HepG2 (cell line): ENCODE data around the gene CNMD. TPM values are rescaled to one million over a fixed set of nuclear protein-coding genes. Genes with fewer than 3 reads are reported as not detected.

ENCODE experiments used
- ATAC-seq: fragments of 200-7000 bp; cut with Tn5 transposase; 3 replicates; pipeline ENCODE4 v1.9.1; 2020; ENCODE audit warnings: mild to moderate bottlenecking, moderate library complexity
- BruUV-seq: library from RNA; stranded (reverse); fragments of 400-500 nt; replicated peaks from 2 replicates; lab custom pipeline; 2021; lab: Mats Ljungman, UMichigan
- CTCF ChIA-PET: fragments of 300-600 bp; formaldehyde crosslinking; extraction: SDS; loops from one replicate; lab custom pipeline; 2021; ENCODE audit warnings: low total read pairs, inconsistent platforms, low intra/inter-chr PET ratio; lab: Yijun Ruan, JAX
- POLR2A ChIA-PET: fragments of 350-600 bp; sonication (Branson Sonifier 250); formaldehyde crosslinking; loops from one replicate; lab custom pipeline; 2020; ENCODE audit warnings: antibody characterized with exemption, inconsistent platforms; lab: Yijun Ruan, JAX
- DNase-seq: peaks from one replicate; pipeline ENCODE4 v3.0.0-alpha.2; 2015; ENCODE audit warnings: low spot score
- FAIRE-seq: peaks from 3 replicates; lab custom pipeline; 2011; peaks lifted over from hg19 to GRCh38; lab: Jason Lieb, UNC
- H2AFZ ChIP-seq: one replicate; pipeline ENCODE4 v1.6.1; 2011; ENCODE audit warnings: low read length, inconsistent platforms
- H3K27ac ChIP-seq: fragments of 300-600 bp; 3 replicates; pipeline ENCODE4 v1.8.0; 2011; ENCODE audit warnings: mixed run types, mild to moderate bottlenecking, mixed read lengths, low read length, inconsistent platforms; ENCODE audit not compliant: insufficient read depth; ENCODE audit errors: extremely low read length
- H3K27me3 ChIP-seq, 2 experiments: fragments of 200-600 bp in 1 of 2; 2 replicates in 1 of 2; 3 replicates in 1 of 2; pipeline versions ENCODE4 v1.6.0 to v1.8.0; 2011; ENCODE audit warnings: low read length in 2 of 2, mild to moderate bottlenecking in 2 of 2, moderate library complexity in 2 of 2, inconsistent platforms in 1 of 2; ENCODE audit not compliant: insufficient read depth in 2 of 2, control insufficient read depth in 1 of 2
- H3K36me3 ChIP-seq, 2 experiments: fragments of 200-600 bp in 1 of 2; replicated peaks in 1 of 2; 2 replicates in 1 of 2; 3 replicates in 1 of 2; pipeline versions ENCODE4 v1.5.1 to v1.8.0; 2011; ENCODE audit warnings: low read length in 2 of 2, inconsistent platforms in 1 of 2; ENCODE audit not compliant: insufficient read depth in 2 of 2, control insufficient read depth in 1 of 2
- H3K4me1 ChIP-seq: 2 replicates; pipeline ENCODE4 v1.5.1; 2012; ENCODE audit warnings: low read length, inconsistent platforms; ENCODE audit not compliant: insufficient read depth
- H3K4me2 ChIP-seq: 2 replicates; pipeline ENCODE4 v1.6.0; 2011; ENCODE audit warnings: low read depth, low read length, inconsistent platforms
- H3K4me3 ChIP-seq, 3 experiments: fragments of 200-600 bp in 1 of 3; sonication (generic), shearing (Covaris generic) in 1 of 3; replicated peaks in 1 of 3; 2 replicates each; pipeline ENCODE4 v1.5.1; 2011 to 2016; ENCODE audit warnings: low read length in 3 of 3, inconsistent platforms in 2 of 3, low read depth in 2 of 3, mild to moderate bottlenecking in 2 of 3, control low read depth in 1 of 3, mixed read lengths in 1 of 3; ENCODE audit not compliant: insufficient read depth in 1 of 3
- H3K79me2 ChIP-seq: one replicate; pipeline ENCODE4 v1.6.1; 2011; ENCODE audit warnings: low read length, inconsistent platforms; ENCODE audit not compliant: insufficient read depth
- H3K9ac ChIP-seq: 2 replicates; pipeline ENCODE4 v1.6.0; 2011; ENCODE audit warnings: mild to moderate bottlenecking, low read depth, low read length, inconsistent platforms; ENCODE audit not compliant: insufficient read depth
- H3K9me3 ChIP-seq: 2 replicates; pipeline ENCODE4 v1.5.1; 2012; ENCODE audit warnings: mild to moderate bottlenecking, low read length
- H4K20me1 ChIP-seq: 2 replicates; pipeline ENCODE4 v1.6.0; 2011; ENCODE audit warnings: inconsistent platforms, mild to moderate bottlenecking, low read length, moderate library complexity; ENCODE audit not compliant: insufficient read depth
- CTCF ChIP-seq: sonication (generic); formaldehyde crosslinking; IDR thresholded peaks from 2 replicates; pipeline ENCODE4 v1.5.0; 2020; ENCODE audit warnings: mild to moderate bottlenecking, missing genetic modification reagents, moderate library complexity
- DMTF1 ChIP-seq: sonication (generic); formaldehyde crosslinking; IDR thresholded peaks from 2 replicates; pipeline ENCODE4 v1.4.0; 2020; ENCODE audit warnings: mild to moderate bottlenecking, missing genetic modification reagents
- GATAD2A ChIP-seq: IDR thresholded peaks from 2 replicates; pipeline ENCODE4 v1.6.1; 2016
- JUNB ChIP-seq: sonication (generic); formaldehyde crosslinking; IDR thresholded peaks from 2 replicates; pipeline ENCODE4 v1.8.0; 2022; ENCODE audit warnings: missing genetic modification reagents, mild to moderate bottlenecking, borderline replicate concordance
- MYC ChIP-seq: sonication (generic); formaldehyde crosslinking; IDR thresholded peaks from 2 replicates; pipeline ENCODE4 v1.9.0; 2021; ENCODE audit warnings: missing genetic modification reagents, borderline replicate concordance
- SMARCE1 ChIP-seq: fragments of 450-650 bp; IDR thresholded peaks from 2 replicates; pipeline ENCODE4 v1.6.1; 2017; ENCODE audit warnings: borderline replicate concordance
- SMC3 ChIP-seq: IDR thresholded peaks from 2 replicates; pipeline ENCODE4 v1.6.1; 2011; ENCODE audit warnings: low read length, improper control_type of control experiment
- STAG1 ChIP-seq: sonication (generic); formaldehyde crosslinking; IDR thresholded peaks from 2 replicates; pipeline ENCODE4 v1.4.0; 2020; ENCODE audit warnings: missing genetic modification reagents
- TBX3 ChIP-seq: fragments of 450-650 bp; IDR thresholded peaks from 2 replicates; pipeline ENCODE4 v1.6.1; 2017; ENCODE audit warnings: antibody characterized with exemption, mild to moderate bottlenecking, inconsistent platforms, borderline replicate concordance
- YEATS4 ChIP-seq: sonication (generic); formaldehyde crosslinking; IDR thresholded peaks from 2 replicates; pipeline ENCODE4 v1.4.0; 2020; ENCODE audit warnings: missing genetic modification reagents, borderline replicate concordance
- ZBTB39 ChIP-seq: sonication (generic); formaldehyde crosslinking; IDR thresholded peaks from 2 replicates; pipeline ENCODE4 v1.5.0; 2020; ENCODE audit warnings: missing genetic modification reagents
- ZNF616 ChIP-seq: sonication (generic); formaldehyde crosslinking; IDR thresholded peaks from 2 replicates; pipeline ENCODE4 v1.5.0; 2020; ENCODE audit warnings: low read depth, mild to moderate bottlenecking, missing genetic modification reagents
- ZNF7 ChIP-seq: IDR thresholded peaks from 2 replicates; pipeline ENCODE4 v1.6.1; 2016; ENCODE audit warnings: missing biosample characterization, missing genetic modification reagents
- in situ Hi-C: cut with HindIII; loops from 2 replicates; pipeline ENCODE4 v1.10.0; 2017; ENCODE audit warnings: low pct_unique_long_range_greater_than_20kb; ENCODE audit not compliant: extremely low pct_ligation_motif_present
- intact Hi-C: fragments of 100-400 bp; cut with micrococcal nuclease; formaldehyde crosslinking; loops from one replicate; pipeline ENCODE4 v1.10.0; 2022; ENCODE audit not compliant: unreplicated experiment
- polyA plus RNA-seq, 8 experiments: library from polyadenylated mRNA; depleted of rRNA in 3 of 8; stranded (reverse) in 7 of 8; unstranded in 1 of 8; fragments of >200 nt; fragmentation: Illumina TruSeq in 4 of 8; extraction: Trizol in 4 of 8; gene quantifications; 2 replicates each; pipeline versions ENCODE4 v1.2.1 to v1.2.3, GENCODE V29; 2011 to 2016; ENCODE audit warnings: low read depth in 4 of 8, missing spikeins in 1 of 8, mixed read lengths in 1 of 8; ENCODE audit not compliant: insufficient read depth in 1 of 8
- total RNA-seq, 5 experiments: library from RNA; depleted of rRNA; stranded (reverse); fragments of >200 nt; fragmentation: Illumina TruSeq; extraction: Trizol; gene quantifications; 2 replicates each; pipeline ENCODE4 v1.2.3, GENCODE V29; 2016; ENCODE audit warnings: low read depth in 1 of 5

CNMD gene
- total and polyA plus RNA-seq, 2 of the 13 experiments (the other 11 are each of a cell fraction or from before 2014, with no cell fraction given), result not detected

- TF ChIP-seq DMTF1 (CRISPR knock-in tag) (no peak), ZBTB39 (no peak), MYC (no peak), ZNF616 (CRISPR knock-in tag) (no peak), SMARCE1 (no peak), ZNF7 (CRISPR knock-in tag) (no peak), YEATS4 (CRISPR knock-in tag) (no peak), TBX3 (no peak), JUNB (no peak)
These were observed 69.9 kb downstream of the CNMD start (continued) for GRCh38 chr13:52669677-52670076.

GRCh38 chr13:52665325-52665724 is 74.3 kb downstream of the CNMD start:
- DNase-seq, result peak; percentile 15
- in situ Hi-C loops, result no loop called here
- no peak for ATAC-seq

More at GRCh38 chr13:52665325-52665724, 74.3 kb downstream of the CNMD start:
- intact Hi-C loops, result loop anchor here (1.0 to 5.0 kb wide), 2 partner anchors 72 to 144 kb away; partner anchors contain the start of gene CNMD
- Histone ChIP-seq H3K4me1 (no peaks in the 10 kb centered on the region), H2AFZ (no peak overlapping the region), H3K36me3 (peaks cover 4 to 68% of the 10 kb centered on the region in 2 experiments; a peak in 4 of 5 replicates), H3K27ac (no peak overlapping the region), H3K4me3 (no peak overlapping the region), H4K20me1 (no peaks in the 10 kb centered on the region), H3K79me2 (no peaks in the 10 kb centered on the region), H3K9me3 (no peaks in the 10 kb centered on the region), H3K27me3 (no peaks in the 10 kb centered on the region), H3K9ac (no peak overlapping the region), H3K4me2 (no peak overlapping the region)
- FAIRE-seq, result no peak
- CTCF ChIA-PET, result interaction anchor here (1.3 to 1.9 kb wide), 3 partner anchors 74 to 302 kb away, joined by 6 to 16 read pairs (median 6); partner anchors contain the start of gene CNMD
- TF ChIP-seq CTCF (CRISPR knock-in tag) (peak; percentile 28; the same call in 1 of the 2 replicates), GATAD2A (CRISPR knock-in tag) (no peak), SMC3 (peak; percentile 28; the same call in 1 of the 2 replicates), STAG1 (CRISPR knock-in tag) (0 out of 2 replicates have a peak, but pooled peaks have one; percentile 5)
- no TSS peak for BruUV-seq
- POLR2A ChIA-PET, result interaction anchor here (2.2 kb wide), 1 partner anchor 13 kb away, joined by 13 read pairs; the partner anchor contains the start of gene SUGT1
